Stimulated activated CD4-positive, alpha-beta T cell treated with anti-CD3 and anti-CD28 coated beads, TNF-alpha, amount 100 ng/mL, for 24 hours (primary cell): ENCODE measurements around the gene ABI2.
"Not testable (repeated sequence)": the region's sequence is repeated elsewhere in the genome, so short reads cannot be mapped to it uniquely, and the experiment has no call there.

Experiments
- DNase-seq, 3 experiments: peaks; one replicate each; pipeline ENCODE4 v3.0.0-alpha.2; 2020; ENCODE audit warnings: low read depth in 3 of 3

ABI2 gene

DNA sequence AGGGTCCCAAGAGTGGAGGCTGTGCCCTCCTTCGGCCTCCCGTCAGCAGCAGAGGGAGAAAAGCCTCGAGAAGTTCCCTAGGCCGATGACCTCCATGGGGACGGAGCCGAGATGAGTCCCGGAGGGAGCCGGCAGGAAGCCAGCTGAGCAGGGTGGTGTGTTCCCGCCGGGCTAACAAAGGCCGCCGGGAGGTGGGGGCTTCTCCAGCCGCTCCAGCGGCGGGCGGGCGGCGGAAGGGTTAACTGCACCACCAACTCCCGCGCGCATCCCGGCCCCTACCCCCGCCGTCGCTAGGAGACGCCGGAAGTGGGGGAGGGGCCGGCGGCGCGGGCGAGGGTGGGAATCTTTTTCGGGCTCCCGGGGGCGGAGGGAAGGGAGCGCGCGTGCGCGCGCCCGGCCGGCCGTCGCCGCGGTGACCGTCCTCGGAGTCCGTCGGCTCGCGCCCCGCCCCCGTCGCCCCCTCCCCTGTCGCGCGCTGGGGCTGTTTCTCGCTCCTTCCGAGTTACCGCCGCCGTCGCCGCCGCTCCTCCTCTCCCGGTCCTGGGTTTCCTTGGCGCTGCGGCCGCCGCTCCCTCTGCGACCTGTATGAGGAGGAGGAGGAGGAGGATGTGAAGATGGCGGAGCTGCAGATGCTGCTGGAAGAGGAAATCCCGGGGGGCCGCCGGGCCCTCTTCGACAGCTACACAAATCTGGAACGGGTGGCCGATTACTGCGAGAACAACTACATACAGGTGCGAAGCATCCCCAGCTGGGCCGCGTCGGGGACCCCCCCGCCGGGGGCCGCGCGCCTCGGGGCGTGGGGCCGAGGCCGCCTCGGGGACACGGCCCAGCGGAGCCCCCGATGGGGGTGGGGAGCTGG is at the start of gene ABI2:
TSS of gene ABI2 (plus strand) at position 494 of the 859 bp plus-strand sequence. CDS start at position 615, 121 bp downstream.
- DNase-seq = peak; percentile 20 to 78 (median 44)

DNA sequence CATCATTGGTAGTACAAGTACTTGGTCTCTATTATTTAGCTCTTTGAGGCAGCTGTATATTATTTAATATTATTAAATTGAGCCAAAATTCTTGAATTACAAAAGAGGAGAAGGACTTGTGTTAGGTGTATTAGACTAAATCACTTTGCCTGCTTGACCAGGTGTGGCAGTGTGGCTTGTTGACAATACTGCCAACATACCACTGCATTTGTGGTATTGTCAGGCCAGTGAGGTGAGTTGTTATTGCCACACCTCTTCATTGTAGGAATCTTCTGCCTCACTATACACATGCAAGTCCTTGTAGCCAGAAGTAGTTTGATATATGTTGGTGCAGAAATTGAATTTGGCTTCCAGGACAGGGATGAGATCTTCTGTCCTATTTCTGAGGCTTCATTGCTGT is 48.9 kb upstream of the ABI2 start:
- no peak for DNase-seq

DNA sequence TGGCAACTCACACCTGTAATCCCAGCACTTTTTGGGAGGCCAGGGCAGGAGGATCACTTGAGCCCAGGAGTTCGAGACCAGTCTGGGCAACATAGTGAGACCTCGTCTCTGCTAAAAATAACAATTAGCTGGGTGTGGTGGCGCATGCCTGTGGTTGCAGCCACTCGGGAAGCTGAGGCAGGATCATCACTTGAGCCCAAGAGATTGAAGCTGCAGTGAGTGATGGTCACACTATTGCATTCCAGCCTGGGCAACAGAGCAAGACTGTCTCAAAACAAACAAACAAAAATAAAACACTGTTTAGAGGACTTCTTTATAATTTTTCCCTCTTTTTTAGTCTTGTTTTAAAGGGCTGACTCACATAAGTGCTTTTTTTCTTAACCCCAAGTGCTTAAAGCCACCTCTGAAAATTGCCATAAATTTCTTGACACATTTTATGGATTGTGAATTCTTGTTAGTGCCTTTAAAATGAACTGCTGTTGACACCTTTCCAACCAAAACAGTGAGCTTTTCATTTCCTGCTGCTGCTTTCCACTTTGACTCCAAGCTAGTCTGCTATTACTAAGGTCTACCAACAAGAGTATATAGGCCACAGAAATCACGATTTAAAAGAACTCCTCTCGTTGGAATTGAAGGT is 47.6 kb upstream of the ABI2 start:
- no peak for DNase-seq

DNA sequence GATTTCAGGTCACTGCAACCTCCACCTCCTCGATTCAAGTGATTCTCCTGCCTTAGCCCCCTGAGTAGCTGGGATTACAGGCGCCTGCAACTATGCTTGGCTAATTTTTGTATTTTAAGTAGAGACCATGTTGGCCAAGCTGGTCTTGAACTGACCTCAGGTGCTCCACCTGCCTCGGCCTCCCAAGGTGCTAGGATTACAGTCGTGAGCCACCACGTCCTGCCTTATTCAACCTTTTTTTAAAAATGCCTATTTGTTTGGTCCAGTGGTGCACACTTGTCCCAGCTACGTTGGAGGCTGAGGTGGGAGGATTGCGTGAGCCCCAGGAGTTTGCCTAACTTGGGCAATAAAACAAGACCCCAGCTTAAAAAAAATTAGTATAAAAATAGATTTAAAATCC is 46.1 kb upstream of the ABI2 start:
- DNase-seq = no peak

DNA sequence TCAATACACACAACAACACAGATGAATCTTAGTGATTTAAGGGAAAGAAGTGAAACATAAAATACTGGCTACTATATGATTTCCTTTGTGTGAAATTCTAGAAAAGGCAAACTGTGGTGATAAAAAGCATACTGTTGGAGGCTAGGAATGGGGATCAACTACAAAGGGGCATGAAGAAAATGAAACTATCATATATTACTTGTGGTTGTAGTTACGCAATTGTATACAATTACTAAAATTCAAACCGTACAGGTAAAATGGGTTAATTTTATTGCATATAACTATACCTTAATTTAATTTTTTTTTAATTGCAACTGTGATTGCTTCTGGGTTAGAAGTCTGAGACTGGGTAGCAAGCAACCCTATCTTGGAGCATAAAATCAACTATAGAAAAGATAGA is 41.7 kb upstream of the ABI2 start:
- no peak for DNase-seq

DNA sequence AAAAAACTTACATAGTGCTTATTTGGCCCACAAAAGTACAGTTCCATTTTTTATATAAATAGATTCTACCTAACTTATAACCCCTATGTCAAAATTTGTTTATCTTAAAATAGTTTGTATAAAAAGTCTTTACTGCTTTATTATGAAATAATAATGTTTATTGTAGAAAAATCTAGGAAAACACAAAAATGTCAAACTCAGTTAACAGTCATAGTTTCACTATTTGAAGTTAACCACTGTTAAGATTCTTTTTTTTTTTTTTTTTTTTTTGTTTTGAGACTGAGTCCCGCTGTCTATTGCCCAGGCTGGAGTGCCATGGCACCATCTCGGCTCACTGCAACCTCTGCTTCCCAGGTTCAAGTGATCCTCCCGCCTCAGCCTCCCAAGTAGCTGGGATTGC is 26.5 kb upstream of the ABI2 start:
- DNase-seq = no peak

DNA sequence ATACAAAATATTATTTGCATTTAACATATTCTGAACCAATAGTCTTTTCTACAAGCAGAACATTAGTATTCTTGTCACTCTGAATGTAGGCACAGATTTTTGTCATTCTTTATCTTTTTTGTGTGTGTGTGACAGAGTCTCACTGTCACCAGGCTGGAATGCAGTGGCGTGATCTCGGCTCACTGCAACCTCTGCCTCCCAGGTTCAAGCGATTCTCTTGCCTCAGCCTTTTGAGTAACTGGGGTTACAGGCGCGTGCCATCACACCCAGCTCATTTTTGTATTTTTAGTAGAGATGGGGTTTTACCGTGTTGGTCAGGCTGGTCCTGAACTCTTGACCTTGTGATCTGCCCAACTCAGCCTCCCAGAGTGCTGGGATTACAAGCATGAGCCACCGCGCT is 25.6 kb upstream of the ABI2 start:
- not testable (repeated sequence) for DNase-seq

DNA sequence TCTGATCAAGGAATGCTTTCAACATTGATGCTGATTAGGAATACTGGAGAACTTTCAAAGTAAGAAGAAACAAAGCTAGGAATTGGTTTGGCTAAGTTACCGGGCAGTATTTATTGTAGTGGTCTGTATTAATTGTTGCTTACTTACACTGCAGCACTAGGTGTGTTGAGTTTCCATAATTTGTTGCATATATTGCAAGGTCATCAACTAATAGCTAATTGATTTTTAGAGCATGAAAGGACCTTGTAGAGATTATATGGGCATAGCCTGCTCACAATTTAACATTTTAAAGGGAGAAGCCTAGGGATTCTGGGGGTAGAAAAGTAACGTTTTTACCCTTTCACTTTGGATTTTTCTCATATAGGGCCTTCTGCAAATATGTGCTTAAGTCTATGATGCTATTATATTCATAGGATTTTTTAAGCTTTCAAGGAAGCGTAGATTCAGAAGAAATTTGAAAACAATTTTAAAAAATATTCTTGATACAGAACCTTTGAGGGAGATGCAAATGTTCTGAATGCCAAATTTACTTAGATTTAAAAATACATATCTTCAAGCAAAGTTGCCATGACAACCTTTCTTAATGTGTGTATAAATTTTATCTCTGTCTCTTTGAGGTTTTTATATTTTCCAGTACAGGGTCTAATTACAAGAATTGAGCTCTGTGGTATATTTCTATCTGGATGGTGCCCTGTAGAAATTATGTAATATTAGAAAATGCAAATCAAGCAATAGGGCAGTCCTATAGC is 17.3 kb upstream of the ABI2 start:
- no peak for DNase-seq

DNA sequence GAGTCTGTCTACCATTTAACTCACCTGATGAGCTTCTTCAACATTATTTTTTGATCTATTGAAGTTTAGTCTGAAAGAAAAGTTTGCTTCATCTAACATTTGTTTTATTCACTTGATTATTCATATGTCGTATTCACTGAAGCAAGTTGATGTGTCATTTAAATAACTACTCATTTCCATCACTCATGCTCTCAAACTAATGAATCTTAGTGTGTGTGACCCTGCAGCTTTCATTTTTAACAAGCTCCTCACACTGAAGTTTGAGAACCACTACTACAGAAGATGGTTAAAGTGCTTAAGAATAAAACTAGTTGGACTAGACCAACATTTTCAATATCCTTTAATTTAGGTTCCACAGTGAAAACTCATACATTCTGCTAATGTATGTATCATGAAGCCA is 1.8 kb upstream of the ABI2 start:
- no peak for DNase-seq

DNA sequence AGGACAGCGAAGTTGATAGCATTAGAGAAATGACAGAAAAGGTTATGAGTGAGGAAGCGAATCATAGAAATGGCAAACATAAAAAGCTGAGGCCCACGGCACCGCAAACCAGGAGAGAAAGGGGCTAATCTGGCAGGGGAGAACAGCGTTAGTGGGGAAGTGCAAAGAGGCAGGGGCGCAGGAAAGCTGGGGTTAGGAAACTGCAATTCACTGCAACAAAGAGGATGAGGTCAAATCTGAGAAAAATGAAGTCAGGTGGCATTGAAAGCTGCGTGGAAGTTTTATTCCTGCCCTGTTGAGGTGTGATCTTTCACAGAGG is 653 bp upstream of the ABI2 start:
- no peak for DNase-seq

DNA sequence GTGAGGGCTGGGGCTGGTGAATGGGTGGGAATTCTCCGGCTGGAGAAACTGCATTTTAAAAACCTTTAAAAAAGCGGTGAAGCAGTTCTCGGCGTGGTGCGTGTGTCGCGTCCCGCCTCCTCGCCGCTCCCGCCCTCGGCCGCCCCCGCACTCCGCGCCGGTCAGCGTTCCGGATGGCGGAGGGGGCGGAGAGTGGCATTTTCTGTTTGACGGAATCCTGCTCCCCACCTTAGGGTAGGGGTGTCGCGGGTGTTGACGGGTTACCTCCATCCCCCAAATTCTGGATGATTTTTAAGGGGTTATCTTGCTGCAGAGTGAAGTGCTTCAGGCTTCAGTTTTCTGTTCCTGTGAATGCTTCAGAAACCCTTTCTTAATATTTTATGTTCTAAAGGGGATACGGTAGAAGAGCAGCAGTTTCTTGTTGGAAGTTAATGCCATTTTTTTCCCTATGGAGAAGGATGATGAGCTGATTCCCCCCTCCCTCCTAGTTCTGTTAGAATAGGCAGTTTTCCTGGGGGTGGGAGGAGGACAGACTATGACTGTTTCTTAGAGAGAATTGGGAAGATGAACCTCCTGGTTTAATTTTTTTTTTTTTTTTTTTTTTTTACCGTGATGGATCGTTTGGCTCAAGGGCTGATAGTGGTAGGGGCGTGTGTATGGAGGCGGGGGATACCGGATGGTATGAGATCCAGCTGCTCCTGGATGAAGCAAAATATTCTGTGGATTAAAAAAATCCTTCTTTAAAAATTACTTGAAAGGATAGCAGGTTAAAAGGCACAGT is 756 bp downstream of the ABI2 start:
- DNase-seq = peak; percentile 14 to 57 (median 19)

DNA sequence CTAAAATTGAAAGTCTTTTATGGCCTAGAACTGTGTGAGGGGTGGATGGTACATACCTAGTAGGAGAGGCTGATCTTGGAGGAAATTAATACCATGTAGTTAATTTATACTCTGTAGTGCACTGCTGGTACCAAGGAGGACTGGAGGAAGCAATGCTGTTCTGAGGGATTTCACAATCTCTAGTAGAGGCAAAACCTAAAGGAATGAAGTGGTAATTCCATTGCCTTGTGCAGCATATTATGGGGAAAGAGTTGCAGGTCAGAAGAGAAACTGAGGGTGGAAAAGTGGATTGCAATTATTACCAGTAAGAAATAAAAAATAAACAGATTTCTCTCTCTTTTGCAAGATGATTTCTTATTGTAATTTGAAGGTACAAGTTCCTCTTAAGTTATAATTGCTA is 2.2 kb downstream of the ABI2 start:
- DNase-seq = no peak

DNA sequence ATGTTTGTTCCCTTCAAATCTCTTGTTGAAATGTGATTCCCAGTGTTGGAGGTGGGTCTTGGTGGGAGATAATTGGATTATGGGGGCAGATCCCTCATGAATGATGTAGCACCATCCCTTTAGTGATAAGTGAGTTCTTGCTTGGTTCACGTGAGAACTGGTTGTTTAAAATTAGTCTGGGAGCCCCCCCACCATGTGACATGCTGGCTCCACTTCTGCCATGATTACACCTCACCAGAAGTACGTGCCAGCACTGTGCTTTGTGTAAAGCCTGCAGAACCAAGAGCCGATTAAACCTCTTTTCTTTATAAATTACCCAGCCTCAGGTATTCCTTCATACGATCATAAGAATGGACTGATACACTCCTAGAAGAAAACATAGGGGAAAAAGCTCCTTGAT is 10.1 kb downstream of the ABI2 start:
- no peak for DNase-seq

DNA sequence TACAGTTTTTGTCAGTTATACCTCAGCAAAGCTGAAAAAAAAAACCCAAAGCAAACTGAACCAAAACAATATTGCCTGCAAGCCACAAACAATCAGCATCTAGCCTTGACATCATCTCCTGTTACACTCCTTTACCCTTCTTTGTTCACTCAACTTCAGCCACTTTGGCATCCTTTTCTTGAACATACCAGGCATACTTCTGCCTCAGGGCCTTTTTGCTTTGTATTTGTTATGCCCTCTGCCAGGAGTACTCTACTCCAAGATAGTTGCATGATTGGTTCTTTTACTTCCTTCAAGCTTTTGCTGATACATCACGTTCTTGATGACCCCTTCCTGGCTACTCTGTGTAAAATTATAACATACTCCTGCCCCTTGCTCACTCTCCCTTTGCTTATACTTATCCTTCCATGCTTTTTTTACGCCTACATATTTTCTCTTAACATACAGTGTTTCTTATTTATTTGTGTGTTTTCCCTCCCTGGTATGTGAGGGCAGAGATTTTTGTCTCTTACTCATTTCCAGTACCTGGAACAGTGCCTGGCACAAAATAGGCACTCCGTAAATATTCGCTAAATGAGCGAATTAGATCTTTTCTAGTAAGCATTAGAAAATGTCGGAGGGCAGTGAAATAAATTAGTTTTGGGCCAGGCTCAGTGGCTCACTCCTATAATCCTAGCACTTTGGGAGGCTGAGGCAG is 12.7 kb downstream of the ABI2 start:
- no peak for DNase-seq

DNA sequence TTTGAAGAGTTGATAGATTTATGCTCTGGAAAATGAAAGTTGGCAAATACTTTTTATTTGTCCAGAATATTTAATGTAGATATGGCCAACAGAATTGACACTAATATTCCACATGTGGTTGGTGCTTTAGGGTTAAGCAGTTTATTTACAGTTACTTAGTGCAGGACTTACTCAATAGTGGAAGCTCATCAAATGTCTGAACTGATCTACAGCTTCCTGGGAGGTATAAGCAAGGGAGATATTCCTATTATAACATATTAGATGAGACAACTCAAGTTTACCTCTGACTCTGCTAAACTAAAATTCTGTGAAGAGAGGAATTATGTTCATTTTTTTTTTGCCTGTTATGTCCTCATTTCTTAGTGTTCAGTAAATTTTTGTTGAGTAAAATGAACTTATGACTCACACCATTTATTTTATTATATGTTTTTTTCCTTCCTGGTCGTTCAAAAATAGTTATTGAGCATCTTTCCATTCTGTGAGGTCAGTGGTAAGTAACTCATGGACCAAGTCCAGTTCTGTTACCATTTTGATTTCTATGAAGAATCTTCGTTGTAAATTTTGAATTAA is 13.6 kb downstream of the ABI2 start:
- DNase-seq = no peak

DNA sequence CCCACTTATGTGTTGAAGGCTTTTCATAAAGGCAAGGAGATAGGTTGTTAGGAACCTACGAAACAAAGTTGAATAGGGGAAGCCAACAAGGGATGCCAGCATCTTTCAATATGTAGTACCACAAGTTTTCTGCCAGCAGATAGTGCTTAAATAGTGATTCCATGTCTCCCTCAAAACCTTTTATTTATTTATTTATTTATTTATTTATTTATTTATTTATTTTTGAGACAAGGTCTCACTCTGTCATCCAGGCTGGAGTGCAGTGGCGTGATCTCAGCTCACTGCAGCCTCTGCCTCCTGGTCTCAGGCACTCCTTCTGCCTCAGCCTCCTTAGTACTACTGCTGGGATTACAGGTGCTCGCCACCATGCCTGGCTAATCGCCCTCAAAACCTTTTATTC is 14.2 kb downstream of the ABI2 start:
- not testable (repeated sequence) for DNase-seq

DNA sequence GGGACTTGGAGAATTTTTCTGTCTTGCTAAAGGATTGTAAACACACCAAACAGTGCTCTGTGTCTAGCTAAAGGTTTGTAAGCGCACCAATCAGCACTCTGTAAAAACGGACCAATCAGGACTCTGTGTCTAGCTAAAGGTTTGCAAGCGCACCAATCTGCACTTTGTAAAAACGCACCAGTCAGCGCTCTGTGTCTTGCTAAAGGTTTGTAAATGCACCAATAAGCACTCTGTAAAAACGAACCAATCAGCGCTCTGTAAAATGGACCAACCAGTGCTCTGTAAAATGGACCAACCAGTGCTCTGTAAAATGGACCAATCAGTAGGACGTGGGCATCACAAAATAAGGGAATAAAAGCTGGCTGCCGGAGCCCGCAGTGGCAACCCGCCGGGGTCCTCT is 16.5 kb downstream of the ABI2 start:
- no peak for DNase-seq

DNA sequence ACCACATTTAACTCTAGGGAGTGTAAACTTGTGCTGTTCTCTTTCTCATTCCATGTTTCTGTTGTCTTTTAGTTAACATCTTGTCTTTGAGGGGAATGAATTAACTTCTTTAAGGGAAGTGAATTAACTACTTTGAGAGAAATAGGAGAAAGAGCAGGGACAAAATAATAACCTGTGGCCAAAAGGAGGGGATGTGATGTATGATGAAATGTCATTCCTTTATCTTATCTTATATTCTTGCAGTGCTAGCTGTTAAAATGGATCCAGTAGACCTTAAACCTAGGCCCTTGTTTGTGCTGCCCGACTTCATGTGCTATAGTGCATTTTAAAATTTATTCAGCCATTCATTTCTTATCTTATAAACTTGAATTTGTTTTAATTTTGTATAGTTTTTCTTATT is 18.4 kb downstream of the ABI2 start:
- DNase-seq = no peak

DNA sequence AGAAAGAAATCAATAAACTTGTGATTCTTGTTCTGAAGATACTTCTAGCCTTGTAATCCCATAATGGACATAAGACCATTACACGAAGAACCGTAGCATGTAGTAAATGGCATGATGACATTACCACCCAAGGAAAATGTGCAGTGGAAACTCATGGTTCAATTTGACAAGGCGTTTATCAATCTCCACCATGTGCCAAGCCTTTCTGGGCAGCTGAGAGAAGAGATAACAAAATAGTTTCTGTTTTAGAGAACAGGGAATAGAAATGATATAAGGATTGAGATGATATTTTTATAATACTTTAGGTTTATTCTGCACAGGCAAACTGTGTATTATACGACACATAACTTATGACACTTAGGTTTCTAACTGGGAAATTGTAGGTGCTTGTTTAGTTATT is 19.2 kb downstream of the ABI2 start:
- no peak for DNase-seq

DNA sequence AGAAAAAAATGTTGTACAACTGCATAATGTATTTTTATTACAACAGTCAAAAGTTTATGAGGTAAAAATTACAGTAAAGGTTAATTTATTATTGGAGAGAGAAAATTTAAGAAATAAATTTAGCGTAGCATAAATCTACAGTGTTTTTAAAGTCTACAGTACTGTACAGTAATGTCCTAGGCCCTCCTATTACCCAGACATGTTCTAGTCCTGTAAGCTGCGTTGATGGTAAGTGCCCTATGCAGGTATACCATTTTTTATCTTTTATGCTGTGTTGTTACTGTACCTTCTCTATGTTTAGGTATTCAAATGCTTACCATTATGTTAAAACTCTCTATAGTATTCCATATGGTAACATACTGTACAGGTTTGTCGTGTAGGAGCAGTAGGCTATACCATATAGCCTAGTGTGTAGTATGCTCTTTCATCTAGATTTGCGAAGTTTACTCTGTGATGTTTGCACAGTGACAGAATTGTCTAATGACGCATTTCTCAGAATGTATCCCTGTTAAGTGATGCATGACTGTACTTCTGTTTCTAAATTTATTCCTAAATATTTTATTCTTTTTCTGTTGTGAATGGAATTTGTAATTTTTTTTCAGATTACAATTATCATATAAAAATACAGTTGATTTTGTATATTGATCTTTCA is 24.5 kb downstream of the ABI2 start:
- no peak for DNase-seq

DNA sequence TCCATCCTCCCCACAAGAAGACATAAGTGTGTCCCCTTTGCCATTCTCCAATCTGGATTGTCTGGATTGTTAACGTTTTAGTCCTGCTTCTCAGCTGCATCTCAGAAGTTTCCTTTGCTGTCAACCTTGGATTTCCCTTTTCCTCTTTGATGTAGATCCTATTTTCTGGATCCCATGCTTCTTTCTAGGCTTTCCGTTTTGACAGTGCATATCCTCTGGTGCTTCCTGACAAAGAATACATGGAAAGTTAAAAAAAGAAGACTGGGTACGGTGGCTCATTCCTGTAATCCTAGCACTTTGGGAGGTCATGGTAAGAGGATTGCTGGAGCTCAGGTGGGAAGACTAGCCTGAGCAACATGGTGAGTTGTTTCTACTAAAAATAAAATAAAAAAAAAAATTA is 26.8 kb downstream of the ABI2 start:
- no peak for DNase-seq
